ENCODE results near the gene CSTPP1.
A peak's percentile ranks its signal among the peaks of the same experiment; 100 is the strongest.

The CSTPP1 gene

GRCh38 chr11:47164321-47164720 lies 227.8 kb downstream of the CSTPP1 start:
- DNase-seq = no peak

- no peak for DNase-seq
These were observed 228.8 kb downstream of the CSTPP1 start for GRCh38 chr11:47165253-47165840.

GRCh38 chr11:47166368-47166767 lies 229.8 kb downstream of the CSTPP1 start:
- no peak for DNase-seq

- no peak for DNase-seq
These were observed 234.7 kb downstream of the CSTPP1 start for GRCh38 chr11:47171061-47171838.

- no peak for DNase-seq
These were observed 235.3 kb downstream of the CSTPP1 start for GRCh38 chr11:47171856-47172255.

GRCh38 chr11:47172740-47173336 lies 236.3 kb downstream of the CSTPP1 start:
- DNase-seq = no peak

- peak; percentile 69 for DNase-seq
These were observed 239.3 kb downstream of the CSTPP1 start for GRCh38 chr11:47175746-47176327.

GRCh38 chr11:47176328-47177228 lies 240.0 kb downstream of the CSTPP1 start, which contains the start of gene ARFGAP2:
ARFGAP2 (minus strand) TSS chr11:47176879; CDS start chr11:47176853, 26 bp downstream.
- DNase-seq = peak; percentile 98

- DNase-seq = peak; percentile 91
These were observed 240.8 kb downstream of the CSTPP1 start for GRCh38 chr11:47177229-47177845.

- no peak for DNase-seq
These were observed 241.3 kb downstream of the CSTPP1 start for GRCh38 chr11:47177846-47178245.

GRCh38 chr11:47178316-47178715 lies 241.8 kb downstream of the CSTPP1 start:
- no peak for DNase-seq

- DNase-seq = no peak
These were observed 242.4 kb downstream of the CSTPP1 start for GRCh38 chr11:47178737-47179654.

- DNase-seq = peak; percentile 55
These were observed 243.1 kb downstream of the CSTPP1 start for GRCh38 chr11:47179655-47179991.

GRCh38 chr11:47180006-47180787 lies 243.6 kb downstream of the CSTPP1 start:
- DNase-seq = no peak

- DNase-seq = no peak
These were observed 244.7 kb downstream of the CSTPP1 start for GRCh38 chr11:47181271-47181670.

GRCh38 chr11:47182380-47182779 lies 245.8 kb downstream of the CSTPP1 start:
- DNase-seq = no peak

- DNase-seq = no peak
These were observed 246.7 kb downstream of the CSTPP1 start for GRCh38 chr11:47183031-47183856.

GRCh38 chr11:47183969-47184368 lies 247.4 kb downstream of the CSTPP1 start:
- no peak for DNase-seq

GRCh38 chr11:47184711-47185304 lies 248.2 kb downstream of the CSTPP1 start:
- DNase-seq = no peak

All from inflammatory macrophage treated with lipopolysaccharide for 4 hours (primary cell).